Thyroid gland (tissue), 4 donors: Measurements from ENCODE around the gene C16orf74.

Experiments
- CTCF ChIP-seq, 6 experiments: fragments of 200-600 bp in 3 of 6; fragments of 450-650 bp in 3 of 6; sonication (generic) in 3 of 6; IDR thresholded peaks; one replicate each; pipeline ENCODE4 v1.5.1; 2016 to 2019; ENCODE audit warnings: antibody characterized with exemption in 6 of 6, mild to moderate bottlenecking in 2 of 6, inconsistent platforms in 1 of 6, moderate library complexity in 1 of 6
- POLR2A ChIP-seq, 2 donors: fragments of 450-650 bp; IDR thresholded peaks; one replicate each; pipeline ENCODE4 v1.6.1; 2017; ENCODE audit warnings: antibody characterized with exemption in 2 of 2, mild to moderate bottlenecking in 2 of 2, moderate library complexity in 1 of 2

GRCh38 chr16:85716022-85716679 lies 34.7 kb downstream of the C16orf74 start:
- TF ChIP-seq CTCF (IDR thresholded peaks at IDR 0.05), result no peak
- no peak for TF ChIP-seq POLR2A (IDR thresholded peaks at IDR 0.05)
